ENCODE measurements around the gene YWHAQ. TPM values are rescaled to one million over a fixed set of nuclear protein-coding genes. Genes with fewer than 3 reads are reported as not detected.
A peak's percentile ranks its signal among the peaks of the same experiment; 100 is the strongest.
"Not testable (repeated sequence)": the region's sequence is repeated elsewhere in the genome, so short reads cannot be mapped to it uniquely, and the experiment has no call there.

Gene YWHAQ
- total RNA-seq, 1 donor from 2014 or later: 518 TPM

- H3K4me3 Mint-ChIP-seq: peak overlapping the region; percentile 60
- TF ChIP-seq, protein P1, sequence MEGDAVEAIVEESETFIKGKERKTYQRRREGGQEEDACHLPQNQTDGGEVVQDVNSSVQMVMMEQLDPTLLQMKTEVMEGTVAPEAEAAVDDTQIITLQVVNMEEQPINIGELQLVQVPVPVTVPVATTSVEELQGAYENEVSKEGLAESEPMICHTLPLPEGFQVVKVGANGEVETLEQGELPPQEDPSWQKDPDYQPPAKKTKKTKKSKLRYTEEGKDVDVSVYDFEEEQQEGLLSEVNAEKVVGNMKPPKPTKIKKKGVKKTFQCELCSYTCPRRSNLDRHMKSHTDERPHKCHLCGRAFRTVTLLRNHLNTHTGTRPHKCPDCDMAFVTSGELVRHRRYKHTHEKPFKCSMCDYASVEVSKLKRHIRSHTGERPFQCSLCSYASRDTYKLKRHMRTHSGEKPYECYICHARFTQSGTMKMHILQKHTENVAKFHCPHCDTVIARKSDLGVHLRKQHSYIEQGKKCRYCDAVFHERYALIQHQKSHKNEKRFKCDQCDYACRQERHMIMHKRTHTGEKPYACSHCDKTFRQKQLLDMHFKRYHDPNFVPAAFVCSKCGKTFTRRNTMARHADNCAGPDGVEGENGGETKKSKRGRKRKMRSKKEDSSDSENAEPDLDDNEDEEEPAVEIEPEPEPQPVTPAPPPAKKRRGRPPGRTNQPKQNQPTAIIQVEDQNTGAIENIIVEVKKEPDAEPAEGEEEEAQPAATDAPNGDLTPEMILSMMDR (conservative IDR thresholded peaks at IDR 0.05): no peak
Measured at GRCh38 chr2:9552219-9553178, 78.3 kb downstream of the YWHAQ start.

DNA sequence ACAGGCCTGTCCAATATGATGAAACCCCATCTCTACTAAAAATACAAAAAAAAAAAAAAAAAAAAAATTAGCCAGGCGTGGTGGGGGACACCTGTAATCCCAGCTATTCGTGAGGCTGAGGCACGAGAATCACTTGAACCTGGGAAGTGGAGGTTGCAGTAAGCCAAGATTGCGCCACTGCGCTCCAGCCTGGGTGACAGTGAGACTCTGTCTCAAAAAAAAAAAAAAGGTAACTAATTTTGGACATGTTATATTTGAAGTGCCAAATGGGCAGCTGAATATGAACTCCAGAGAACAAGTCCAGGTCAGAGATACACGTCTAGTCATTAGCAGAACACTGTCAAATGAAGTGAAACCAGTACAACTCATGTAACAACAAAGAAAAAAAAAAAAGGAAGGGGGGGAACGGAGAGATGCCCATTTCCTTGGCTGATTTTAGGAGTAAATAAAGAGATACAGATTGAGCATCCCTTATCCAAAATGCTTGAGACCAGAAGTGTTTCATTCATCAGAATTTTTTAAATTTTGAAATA, 79.9 kb downstream of the YWHAQ start:
- not testable (repeated sequence) for H3K4me3 Mint-ChIP-seq; DNase-seq (ENCODE audit: low read depth, low spot score); H3K27me3 Mint-ChIP-seq (ENCODE audit: low read depth); H3K27ac Mint-ChIP-seq (ENCODE audit: unreplicated experiment); H3K9me3 Mint-ChIP-seq; H3K36me3 Mint-ChIP-seq (ENCODE audit: low read depth)
- peaks cover 43% of the 10 kb centered on the region for H3K4me1 Mint-ChIP-seq

More at GRCh38 chr2:9552219-9553178, 78.3 kb downstream of the YWHAQ start:
- no peak for DNase-seq (ENCODE audit: low read depth, low spot score)
- Mint-ChIP-seq H3K36me3 (ENCODE audit: low read depth) (peaks cover under 1% of the 10 kb centered on the region), H3K27ac (ENCODE audit: unreplicated experiment) (no peak overlapping the region), H3K9me3 (no peaks in the 10 kb centered on the region), H3K4me1 (peaks cover 46% of the 10 kb centered on the region), H3K27me3 (ENCODE audit: low read depth) (no peaks in the 10 kb centered on the region)

DNA sequence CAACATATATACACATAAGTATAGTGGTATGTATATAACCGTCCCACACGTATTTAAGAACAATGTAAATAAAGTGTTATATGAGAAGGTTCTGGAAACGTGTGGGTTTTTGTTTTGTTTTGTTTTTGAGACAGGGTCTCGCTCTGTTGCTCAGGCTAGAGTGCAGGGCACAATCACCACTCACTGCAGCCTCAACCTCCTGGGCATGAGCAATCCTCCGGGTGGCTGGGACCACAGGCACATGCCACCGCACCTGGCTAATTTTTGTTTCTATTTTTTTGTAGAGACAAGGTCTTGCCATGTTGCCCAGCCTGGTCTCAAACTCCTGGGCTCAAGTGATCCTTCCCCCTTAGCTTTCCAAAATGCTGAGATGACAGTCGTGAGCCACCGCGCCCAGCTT, 81.4 kb downstream of the YWHAQ start:
- Mint-ChIP-seq H3K27me3 (ENCODE audit: low read depth) (no peaks in the 10 kb centered on the region), H3K36me3 (ENCODE audit: low read depth) (no peaks in the 10 kb centered on the region), H3K9me3 (no peaks in the 10 kb centered on the region), H3K27ac (ENCODE audit: unreplicated experiment) (no peak overlapping the region), H3K4me3 (no peak overlapping the region), H3K4me1 (peaks cover 37% of the 10 kb centered on the region)
- no peak for DNase-seq (ENCODE audit: low read depth, low spot score)
- TF ChIP-seq, protein P1 (conservative IDR thresholded peaks at IDR 0.05): no peak

GRCh38 chr2:9548506-9548905, 82.3 kb downstream of the YWHAQ start:
- no peaks in the 10 kb centered on the region for H3K27me3 Mint-ChIP-seq (ENCODE audit: low read depth)
- no peak for DNase-seq (ENCODE audit: low read depth, low spot score)
- H3K27ac Mint-ChIP-seq (ENCODE audit: unreplicated experiment): no peak overlapping the region
- TF ChIP-seq, protein P1 (conservative IDR thresholded peaks at IDR 0.05): no peak
- no peaks in the 10 kb centered on the region for H3K9me3 Mint-ChIP-seq
- peaks cover 2% of the 10 kb centered on the region for H3K36me3 Mint-ChIP-seq (ENCODE audit: low read depth)
- H3K4me1 Mint-ChIP-seq: peaks cover 36% of the 10 kb centered on the region
- H3K4me3 Mint-ChIP-seq: peak overlapping the region; percentile 38

DNA sequence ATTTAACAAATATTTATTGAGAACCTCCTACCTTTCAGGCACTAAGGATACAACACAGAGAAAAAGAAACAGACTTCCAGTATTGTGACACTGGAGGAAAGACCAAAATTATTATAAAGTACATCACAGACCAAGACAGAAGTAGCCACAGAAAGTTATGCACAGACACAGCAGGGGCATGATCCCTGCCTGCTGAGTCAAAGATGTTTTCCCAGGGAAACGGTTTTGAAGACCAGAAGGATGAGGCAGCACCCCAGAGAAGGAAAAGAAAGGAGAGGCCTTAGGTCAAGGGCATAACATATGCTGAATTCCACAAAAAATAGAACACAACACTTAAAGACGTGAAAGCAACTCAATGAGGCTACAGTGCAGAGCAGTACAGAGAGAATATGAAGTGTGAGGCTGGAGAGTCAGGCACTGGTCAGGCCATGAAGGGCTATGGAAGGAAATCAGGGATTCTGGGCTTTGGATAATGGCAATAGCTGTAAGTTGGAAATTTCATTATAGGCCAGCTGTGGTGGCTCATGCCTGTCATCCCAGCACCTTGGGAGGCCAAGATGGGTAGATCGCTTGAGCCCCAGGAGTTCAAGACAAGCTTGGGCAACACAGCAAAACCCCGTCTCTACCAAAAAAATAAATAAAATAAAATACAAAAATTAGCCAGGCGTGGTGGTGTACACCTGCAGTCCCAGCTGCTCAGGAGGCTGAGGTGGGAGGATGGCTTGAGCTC, 83.4 kb downstream of the YWHAQ start:
- H3K27ac Mint-ChIP-seq (ENCODE audit: unreplicated experiment): no peak overlapping the region
- no peaks in the 10 kb centered on the region for H3K27me3 Mint-ChIP-seq (ENCODE audit: low read depth)
- peaks cover 35% of the 10 kb centered on the region for H3K4me1 Mint-ChIP-seq
- peaks cover 3% of the 10 kb centered on the region for H3K36me3 Mint-ChIP-seq (ENCODE audit: low read depth)
- no peaks in the 10 kb centered on the region for H3K9me3 Mint-ChIP-seq
- no peak overlapping the region for H3K4me3 Mint-ChIP-seq
- DNase-seq (ENCODE audit: low read depth, low spot score): no peak
- TF ChIP-seq, protein P1 (conservative IDR thresholded peaks at IDR 0.05): no peak
